H1 (cell line): ENCODE results near the gene ABCF3. TPM values are rescaled to one million over a fixed set of nuclear protein-coding genes. Genes with fewer than 3 reads are reported as not detected.

Experiments
- CTCF ChIA-PET: fragments of 300-600 bp; sonication (Branson Sonifier 250); formaldehyde crosslinking; loops from one replicate; lab custom pipeline; 2021; ENCODE audit not compliant: partially characterized antibody; lab: Charles Lee
- POLR2A ChIA-PET: fragments of 300-600 bp; sonication (Branson Sonifier 250); formaldehyde crosslinking; loops from one replicate; lab custom pipeline; 2021; ENCODE audit warnings: inconsistent platforms; ENCODE audit not compliant: partially characterized antibody; lab: Charles Lee
- DNase-seq, 2 experiments: peaks; one replicate each; pipeline versions ENCODE4 v3.0.0 to v3.0.0-alpha.2; 2010 to 2022; ENCODE audit warnings: low spot score in 2 of 2, low read depth in 1 of 2, mixed read lengths in 1 of 2
- FAIRE-seq: peaks from 2 replicates; lab custom pipeline; 2011; peaks lifted over from hg19 to GRCh38; lab: Jason Lieb, UNC
- H2AFZ ChIP-seq: 2 replicates; pipeline ENCODE4 v1.8.1; 2012; ENCODE audit warnings: low read length, inconsistent platforms
- H2AK5ac ChIP-seq: 2 replicates; pipeline ENCODE4 v1.6.1; 2013; ENCODE audit warnings: low read depth, low read length
- H2BK120ac ChIP-seq: replicated peaks from 2 replicates; pipeline ENCODE3; 2013; ENCODE audit warnings: low read depth, low read length, inconsistent platforms
- H2BK12ac ChIP-seq: 2 replicates; pipeline ENCODE4 v1.6.1; 2013; ENCODE audit warnings: low read depth, low read length
- H2BK15ac ChIP-seq: 2 replicates; pipeline ENCODE4 v1.6.1; 2013; ENCODE audit warnings: low read length
- H2BK20ac ChIP-seq: 2 replicates; pipeline ENCODE4 v1.6.1; 2013; ENCODE audit warnings: low read length
- H2BK5ac ChIP-seq: 2 replicates; pipeline ENCODE4 v1.6.1; 2013; ENCODE audit warnings: low read depth, low read length
- H3K14ac ChIP-seq: 2 replicates; pipeline ENCODE4 v1.6.1; 2013; ENCODE audit warnings: inconsistent platforms; ENCODE audit not compliant: insufficient read length
- H3K18ac ChIP-seq: 2 replicates; pipeline ENCODE4 v1.6.1; 2013; ENCODE audit warnings: low read length; ENCODE audit errors: extremely low read depth
- H3K23ac ChIP-seq: 2 replicates; pipeline ENCODE4 v1.6.1; 2013; ENCODE audit warnings: inconsistent platforms; ENCODE audit not compliant: insufficient read length
- H3K23me2 ChIP-seq: 2 replicates; pipeline ENCODE4 v1.6.1; 2013; ENCODE audit warnings: low read depth, low read length
- H3K27ac ChIP-seq: 2 replicates; pipeline ENCODE4 v1.6.1; 2011; ENCODE audit warnings: low read depth, low read length, inconsistent platforms
- H3K27me3 ChIP-seq, 4 experiments: replicated peaks in 1 of 4; 1 replicate in 1 of 4; 2 replicates in 3 of 4; pipeline versions ENCODE4 v1.6.1 to v1.8.1; 2011 to 2013; ENCODE audit warnings: low read length in 3 of 4, mild to moderate bottlenecking in 3 of 4, inconsistent platforms in 2 of 4, mixed read lengths in 2 of 4, moderate library complexity in 1 of 4; ENCODE audit not compliant: control insufficient read depth in 3 of 4, insufficient read depth in 3 of 4; ENCODE audit errors: extremely low read depth in 1 of 4
- H3K36me3 ChIP-seq, 4 experiments: 2 replicates each; pipeline versions ENCODE4 v1.6.1 to v1.8.1; 2011 to 2013; ENCODE audit warnings: mild to moderate bottlenecking in 4 of 4, low read length in 3 of 4, moderate library complexity in 2 of 4, control low read depth in 1 of 4, inconsistent platforms in 1 of 4; ENCODE audit not compliant: insufficient read depth in 4 of 4, control insufficient read depth in 2 of 4
- H3K4ac ChIP-seq: replicated peaks from 2 replicates; pipeline ENCODE3; 2013; ENCODE audit warnings: low read length, low read depth, mixed read lengths, inconsistent platforms; ENCODE audit not compliant: insufficient read length
- H3K4me1 ChIP-seq, 4 experiments: replicated peaks in 1 of 4; 1 replicate in 1 of 4; 2 replicates in 3 of 4; pipeline versions ENCODE4 v1.6.1 to v1.8.1; 2011 to 2013; ENCODE audit warnings: low read length in 3 of 4, inconsistent platforms in 2 of 4, mixed read lengths in 1 of 4; ENCODE audit not compliant: insufficient read depth in 4 of 4, control insufficient read depth in 3 of 4
- H3K4me2 ChIP-seq, 2 experiments: 2 replicates each; pipeline versions ENCODE4 v1.6.1 to v1.8.1; 2011 to 2013; ENCODE audit warnings: low read depth in 2 of 2, low read length in 2 of 2, control low read depth in 1 of 2, inconsistent platforms in 1 of 2, mild to moderate bottlenecking in 1 of 2; ENCODE audit not compliant: insufficient read depth in 1 of 2
- H3K4me3 ChIP-seq, 4 experiments: fragments of 200-600, 300-600 bp in 1 of 4; sonication (generic), shearing (Covaris generic), sonication (Bioruptor Twin) in 1 of 4; 2 replicates each; pipeline versions ENCODE4 v1.5.1 to v1.8.1; 2011 to 2016; ENCODE audit warnings: low read length in 4 of 4, low read depth in 3 of 4, control low read depth in 2 of 4, inconsistent platforms in 2 of 4, mild to moderate bottlenecking in 2 of 4, mixed read lengths in 1 of 4, moderate library complexity in 1 of 4; ENCODE audit not compliant: insufficient read depth in 2 of 4; ENCODE audit errors: extremely low read depth in 1 of 4
- H3K56ac ChIP-seq: replicated peaks from 2 replicates; pipeline ENCODE3; 2013; ENCODE audit warnings: low read depth, mild to moderate bottlenecking, mixed read lengths, low read length, inconsistent platforms; ENCODE audit not compliant: insufficient read length
- H3K79me1 ChIP-seq: 2 replicates; pipeline ENCODE4 v1.6.1; 2013; ENCODE audit warnings: low read depth, low read length, control low read depth
- H3K79me2 ChIP-seq, 2 experiments: 2 replicates each; pipeline versions ENCODE4 v1.6.1 to v1.8.1; 2012 to 2013; ENCODE audit warnings: low read length in 2 of 2, mild to moderate bottlenecking in 2 of 2, inconsistent platforms in 1 of 2; ENCODE audit not compliant: insufficient read depth in 2 of 2, control insufficient read depth in 1 of 2
- H3K9ac ChIP-seq, 4 experiments: replicated peaks in 1 of 4; 1 replicate in 1 of 4; 2 replicates in 3 of 4; pipeline versions ENCODE4 v1.6.1 to v1.8.1; 2011 to 2013; ENCODE audit warnings: low read depth in 3 of 4, low read length in 3 of 4, control low read depth in 2 of 4, mild to moderate bottlenecking in 2 of 4, moderate library complexity in 2 of 4, inconsistent platforms in 1 of 4; ENCODE audit errors: extremely low read depth in 1 of 4
- H3K9me3 ChIP-seq, 2 experiments: 2 replicates each; pipeline versions ENCODE4 v1.6.1 to v1.8.1; 2012 to 2013; ENCODE audit warnings: mild to moderate bottlenecking in 2 of 2, moderate library complexity in 2 of 2, control low read depth in 1 of 2, inconsistent platforms in 1 of 2, low read depth in 1 of 2, low read length in 1 of 2, mixed read lengths in 1 of 2; ENCODE audit not compliant: insufficient read depth in 2 of 2
- H4K20me1 ChIP-seq, 2 experiments: replicated peaks in 1 of 2; 2 replicates each; pipeline versions ENCODE3 to v1.8.1; 2011 to 2013; ENCODE audit warnings: inconsistent platforms in 2 of 2, low read length in 2 of 2, mild to moderate bottlenecking in 1 of 2; ENCODE audit not compliant: insufficient read depth in 2 of 2, control insufficient read depth in 1 of 2
- H4K5ac ChIP-seq: 2 replicates; pipeline ENCODE4 v1.6.1; 2013; ENCODE audit warnings: low read length, low read depth, mixed read lengths, inconsistent platforms; ENCODE audit not compliant: insufficient read length
- H4K8ac ChIP-seq: 2 replicates; pipeline ENCODE4 v1.8.0; 2013; ENCODE audit warnings: mild to moderate bottlenecking, moderate library complexity, low read length, inconsistent platforms; ENCODE audit not compliant: insufficient read depth; ENCODE audit errors: extremely low read depth
- H4K91ac ChIP-seq: replicated peaks from 2 replicates; pipeline ENCODE3; 2013; ENCODE audit warnings: low read length, mixed read lengths, inconsistent platforms; ENCODE audit not compliant: insufficient read length
- TAF7 ChIP-seq: optimal IDR thresholded peaks from 2 replicates; pipeline ENCODE3; 2011; ENCODE audit warnings: low read depth, mild to moderate bottlenecking, inconsistent platforms, low read length, moderate library complexity, borderline replicate concordance
- WGBS, 2 experiments: shearing (Covaris generic) in 1 of 2; methylation state at CpG; one replicate each; pipeline versions ENCODE4 v1.1.6 to v1.1.7; 2013 to 2015; ENCODE audit warnings: low lambda C conversion rate in 2 of 2, mixed read lengths in 2 of 2, inconsistent platforms in 1 of 2, low coverage in 1 of 2, missing lambda C conversion rate in 1 of 2; ENCODE audit not compliant: insufficient replicate concordance in 2 of 2, insufficient coverage in 1 of 2, insufficient read length in 1 of 2; ENCODE audit errors: extremely low coverage in 1 of 2, missing lambda C conversion rate in 1 of 2; 5-methylcytosine and 5-hydroxymethylcytosine counted together
- polyA plus RNA-seq, 7 experiments: library from polyadenylated mRNA; depleted of rRNA in 3 of 7; stranded (reverse) in 5 of 7; unstranded in 2 of 7; fragments of >200 nt in 5 of 7; fragments of 200-250 nt in 2 of 7; gene quantifications; 1 replicate in 5 of 7; 2 replicates in 1 of 7; 4 replicates in 1 of 7; pipeline versions ENCODE4 v1.2.1 to v1.2.3, GENCODE V29; 2011 to 2013; ENCODE audit warnings: missing spikeins in 2 of 7, mixed read lengths in 2 of 7
- total RNA-seq: library from RNA; stranded (reverse); fragmentation: NEBNext Ultra II Directional; extraction: Animal tissue kit (Norgen Biotek cat#: 25700); gene quantifications from 2 replicates; pipeline ENCODE4 v1.2.1, GENCODE V29; 2021

The ABCF3 gene
- total and polyA plus RNA-seq, 2 of the 8 experiments (the other 6 are each of a cell fraction or from before 2014, with no cell fraction given): 51.6 to 57.8 TPM

GRCh38 chr3:184196536-184196935 lies 10.5 kb downstream of the ABCF3 start:
- no peak overlapping the region for H2AFZ ChIP-seq
- H2BK5ac ChIP-seq: no peak overlapping the region
- no peak overlapping the region for H3K27ac ChIP-seq
- no peak for FAIRE-seq
- no peak overlapping the region for H3K56ac ChIP-seq
- no peaks in the 10 kb centered on the region for H3K27me3 ChIP-seq
- ChIA-PET POLR2A (interaction anchor here (3.7 to 5.4 kb wide), 2 partner anchors 10 to 62 kb away, joined by 9 to 18 read pairs; partner anchors contain the start of genes ABCF3 and EIF2B5), CTCF (interaction anchor here (0.8 to 4.5 kb wide), 7 partner anchors 10 to 93 kb away, joined by 3 to 28 read pairs (median 4); partner anchors contain the start of genes ABCF3 and AP2M1)
- H2BK15ac ChIP-seq: no peak overlapping the region
- DNase-seq: no peak
- H2BK12ac ChIP-seq: no peak overlapping the region
- no peak overlapping the region for H3K4me2 ChIP-seq
- no peaks in the 10 kb centered on the region for H3K79me1 ChIP-seq
- no peaks in the 10 kb centered on the region for H3K79me2 ChIP-seq
- H3K4ac ChIP-seq: no peak overlapping the region
- no peak overlapping the region for H2AK5ac ChIP-seq
- H3K14ac ChIP-seq: no peak overlapping the region
- H4K8ac ChIP-seq: no peak overlapping the region
- no peak overlapping the region for H3K9ac ChIP-seq
- H3K9me3 ChIP-seq: no peaks in the 10 kb centered on the region
- 93% methylated on average over 6 of the region's 6 CpGs; no CpG with 5 or more reads in 1 of the 2 experiments for whole genome bisulfite sequencing, 2 experiments
- H3K4me3 ChIP-seq: no peak overlapping the region
- H3K18ac ChIP-seq: no peak overlapping the region
- H2BK120ac ChIP-seq: no peak overlapping the region
- H3K23me2 ChIP-seq: no peaks in the 10 kb centered on the region
- peaks cover 2 to 4% of the 10 kb centered on the region in 2 experiments for H4K20me1 ChIP-seq
- peaks cover 8 to 32% (median 22%) of the 10 kb centered on the region in 4 experiments for H3K36me3 ChIP-seq
- no peak overlapping the region for H4K5ac ChIP-seq
- no peak overlapping the region for H3K23ac ChIP-seq
- H4K91ac ChIP-seq: no peak overlapping the region
- H2BK20ac ChIP-seq: no peak overlapping the region
- H3K4me1 ChIP-seq: no peaks in the 10 kb centered on the region
- no peak for TF ChIP-seq TAF7
